Right atrium auricular region (tissue), 2 donors: ENCODE data around the gene AP2A1. TPM values are rescaled to one million over a fixed set of nuclear protein-coding genes. Genes with fewer than 3 reads are reported as not detected.

ENCODE experiments used
- DNase-seq: peaks from one replicate; pipeline ENCODE4 v3.0.0-alpha.2; 2019; ENCODE audit warnings: low spot score
- H3K27ac ChIP-seq, 2 donors: fragments of 200-600 bp; sonication (generic); 1 replicate in 1 of 2; 2 replicates in 1 of 2; pipeline ENCODE4 v1.5.1; 2016 to 2019
- H3K27me3 ChIP-seq, 2 donors: fragments of 200-600 bp; sonication (generic); one replicate each; pipeline versions ENCODE4 v1.5.1 to v1.6.0; 2017 to 2019
- H3K36me3 ChIP-seq: fragments of 200-600 bp; sonication (generic); one replicate; pipeline ENCODE4 v1.5.1; 2016
- H3K4me1 ChIP-seq, 2 donors: fragments of 200-600 bp; sonication (generic); one replicate each; pipeline versions ENCODE4 v1.5.1 to v1.6.0; 2017 to 2019
- H3K4me3 ChIP-seq, 2 donors: fragments of 200-600 bp; sonication (generic); 1 replicate in 1 of 2; 2 replicates in 1 of 2; pipeline ENCODE4 v1.5.1; 2017 to 2019; ENCODE audit warnings: mild to moderate bottlenecking in 1 of 2, moderate library complexity in 1 of 2
- H3K9me3 ChIP-seq, 2 donors: fragments of 200-600 bp; sonication (generic); one replicate each; pipeline ENCODE4 v1.5.1; 2019
- total RNA-seq, 2 donors: library from RNA; depleted of rRNA; stranded (reverse); fragments of >200 nt; gene quantifications; one replicate each; pipeline ENCODE4 v1.1.0, GENCODE V29; 2016
- TF ChIP-seq, protein P1 (sequence below), 2 donors: fragments of 200-600 bp; sonication (generic); IDR thresholded peaks; one replicate each; pipeline ENCODE4 v1.5.1; 2019; ENCODE audit warnings: antibody characterized with exemption in 2 of 2

AP2A1 gene
- total RNA-seq, 2 donors from 2014 or later = 72.5 to 97.3 TPM

DNA sequence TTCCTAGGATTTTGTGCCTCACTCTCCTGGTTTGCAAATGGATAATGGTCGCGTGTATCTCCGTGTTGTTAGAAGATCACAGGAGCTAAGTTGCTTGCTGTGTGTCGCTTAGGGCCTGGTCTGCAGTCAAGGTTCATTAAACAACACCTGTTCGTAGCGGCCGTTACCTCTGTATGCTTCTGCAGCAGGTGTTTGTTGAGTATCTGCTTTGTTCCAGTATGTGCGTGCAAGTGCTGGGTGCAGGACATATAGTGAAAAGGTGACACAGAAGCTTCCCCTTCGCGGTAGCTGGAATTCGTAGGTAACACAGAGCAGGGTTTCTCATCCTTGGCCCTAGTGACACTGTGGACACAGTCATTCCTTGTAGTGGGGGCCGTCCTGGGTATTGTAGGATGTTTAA is 56.7 kb downstream of the AP2A1 start:
- Histone ChIP-seq H3K9me3 (no peaks in the 10 kb centered on the region), H3K4me3 (no peak overlapping the region), H3K27me3 (no peaks in the 10 kb centered on the region), H3K27ac (no peak overlapping the region), H3K4me1 (peaks cover 0 to 33% of the 10 kb centered on the region in 2 donors), H3K36me3 (peaks cover 18% of the 10 kb centered on the region)
- DNase-seq = no peak
- TF ChIP-seq, protein P1, sequence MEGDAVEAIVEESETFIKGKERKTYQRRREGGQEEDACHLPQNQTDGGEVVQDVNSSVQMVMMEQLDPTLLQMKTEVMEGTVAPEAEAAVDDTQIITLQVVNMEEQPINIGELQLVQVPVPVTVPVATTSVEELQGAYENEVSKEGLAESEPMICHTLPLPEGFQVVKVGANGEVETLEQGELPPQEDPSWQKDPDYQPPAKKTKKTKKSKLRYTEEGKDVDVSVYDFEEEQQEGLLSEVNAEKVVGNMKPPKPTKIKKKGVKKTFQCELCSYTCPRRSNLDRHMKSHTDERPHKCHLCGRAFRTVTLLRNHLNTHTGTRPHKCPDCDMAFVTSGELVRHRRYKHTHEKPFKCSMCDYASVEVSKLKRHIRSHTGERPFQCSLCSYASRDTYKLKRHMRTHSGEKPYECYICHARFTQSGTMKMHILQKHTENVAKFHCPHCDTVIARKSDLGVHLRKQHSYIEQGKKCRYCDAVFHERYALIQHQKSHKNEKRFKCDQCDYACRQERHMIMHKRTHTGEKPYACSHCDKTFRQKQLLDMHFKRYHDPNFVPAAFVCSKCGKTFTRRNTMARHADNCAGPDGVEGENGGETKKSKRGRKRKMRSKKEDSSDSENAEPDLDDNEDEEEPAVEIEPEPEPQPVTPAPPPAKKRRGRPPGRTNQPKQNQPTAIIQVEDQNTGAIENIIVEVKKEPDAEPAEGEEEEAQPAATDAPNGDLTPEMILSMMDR (IDR thresholded peaks at IDR 0.05) = no peak

DNA sequence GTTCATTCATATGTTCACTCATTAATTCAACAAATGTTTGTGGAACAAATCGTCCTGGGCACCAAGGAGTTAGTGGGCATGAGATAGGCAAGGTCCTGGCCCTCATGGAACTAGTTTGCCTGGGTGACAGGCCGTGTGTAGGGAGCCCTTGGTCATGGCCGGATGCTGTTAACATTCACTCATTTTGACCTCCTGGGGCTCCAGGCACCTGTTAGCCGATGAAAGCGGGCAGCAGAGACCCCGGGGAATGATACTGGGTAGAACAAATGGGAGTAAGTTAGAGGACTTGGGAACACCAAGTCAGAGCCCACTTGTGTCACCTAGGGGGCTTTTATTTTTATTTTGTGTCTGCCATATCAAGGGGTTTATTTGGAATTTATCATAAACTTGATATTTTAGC is 57.9 kb downstream of the AP2A1 start:
- no peak for DNase-seq
- peaks cover 0 to 21% of the 10 kb centered on the region in 2 donors for H3K4me1 ChIP-seq
- H3K9me3 ChIP-seq = no peaks in the 10 kb centered on the region
- peaks cover 25% of the 10 kb centered on the region for H3K36me3 ChIP-seq
- no peak overlapping the region for H3K4me3 ChIP-seq
- H3K27ac ChIP-seq = no peak overlapping the region
- TF ChIP-seq, protein P1 (IDR thresholded peaks at IDR 0.05) = no peak
- no peaks in the 10 kb centered on the region for H3K27me3 ChIP-seq

DNA sequence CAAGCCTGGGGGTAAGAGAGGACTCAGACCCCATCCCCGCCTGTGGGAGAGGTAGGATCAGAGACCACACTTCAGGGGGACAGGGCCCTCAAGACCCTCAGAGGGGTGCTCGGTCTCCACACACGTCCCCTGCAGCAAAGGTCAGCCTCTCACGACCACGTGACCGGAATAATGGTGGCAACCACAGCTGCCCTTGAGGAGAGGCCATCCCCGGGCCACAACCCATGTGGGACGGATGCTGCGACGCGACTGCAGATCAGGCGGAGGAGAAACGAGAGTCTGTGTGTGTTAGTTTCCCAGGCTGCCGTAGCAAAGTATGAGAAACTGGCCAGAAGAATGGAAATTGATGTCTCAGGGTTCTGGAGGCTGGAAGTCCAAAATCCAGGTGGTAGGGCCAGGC is 60.2 kb downstream of the AP2A1 start:
- Histone ChIP-seq H3K4me3 (no peak overlapping the region), H3K27ac (no peak overlapping the region), H3K27me3 (no peaks in the 10 kb centered on the region), H3K9me3 (no peaks in the 10 kb centered on the region), H3K4me1 (peaks cover 0 to 6% of the 10 kb centered on the region in 2 donors), H3K36me3 (peaks cover 47% of the 10 kb centered on the region)
- TF ChIP-seq, protein P1 (IDR thresholded peaks at IDR 0.05) = no peak
- DNase-seq = no peak

DNA sequence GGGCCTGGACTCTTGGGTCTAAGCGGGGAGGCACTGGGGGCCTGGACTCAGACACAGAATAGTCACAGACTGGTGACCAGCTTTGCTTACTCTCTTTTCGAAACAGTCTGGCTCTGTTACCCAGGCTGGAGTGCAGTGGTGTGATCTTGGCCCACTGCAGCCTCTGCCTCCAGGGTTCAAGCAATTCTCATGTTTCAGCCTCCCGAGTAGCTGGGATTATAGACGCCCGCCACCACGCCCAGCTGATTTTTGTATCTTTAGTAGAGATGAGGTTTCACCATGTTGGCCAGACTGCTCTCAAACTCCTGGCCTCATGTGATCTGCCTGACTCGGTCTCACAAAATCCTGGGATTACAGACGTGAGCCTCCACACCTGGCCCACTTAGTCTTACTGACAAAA is 62.4 kb downstream of the AP2A1 start:
- DNase-seq = no peak
- H3K4me3 ChIP-seq = no peak overlapping the region
- no peaks in the 10 kb centered on the region for H3K27me3 ChIP-seq
- peaks cover 0 to 6% of the 10 kb centered on the region in 2 donors for H3K4me1 ChIP-seq
- H3K27ac ChIP-seq = no peak overlapping the region
- H3K36me3 ChIP-seq = peaks cover 54% of the 10 kb centered on the region
- TF ChIP-seq, protein P1 (IDR thresholded peaks at IDR 0.05) = no peak
- H3K9me3 ChIP-seq = no peaks in the 10 kb centered on the region

DNA sequence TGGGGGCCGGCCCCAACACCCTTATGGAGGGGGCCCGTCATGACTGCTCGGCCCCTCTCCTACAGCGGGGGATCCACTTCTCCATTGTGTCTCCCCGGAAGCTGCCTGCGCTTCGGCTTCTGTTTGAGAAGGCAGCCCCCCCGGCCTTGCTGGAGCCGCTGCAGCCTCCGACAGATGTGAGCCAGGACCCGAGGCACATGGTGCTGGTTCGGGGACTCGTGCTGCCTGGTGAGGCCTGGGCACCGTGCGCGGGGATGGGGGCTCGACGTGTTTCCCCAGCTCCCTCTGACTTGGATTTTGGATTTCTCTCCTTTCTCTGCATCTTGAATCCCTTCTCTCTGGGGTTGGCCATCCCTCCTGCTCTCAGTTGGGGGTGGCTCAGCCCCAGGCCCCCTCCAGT is 62.9 kb downstream of the AP2A1 start:
- Histone ChIP-seq H3K4me3 (no peak overlapping the region), H3K36me3 (peaks cover 57% of the 10 kb centered on the region), H3K27me3 (no peaks in the 10 kb centered on the region), H3K9me3 (no peaks in the 10 kb centered on the region), H3K4me1 (peaks cover 0 to 6% of the 10 kb centered on the region in 2 donors), H3K27ac (no peak overlapping the region)
- TF ChIP-seq, protein P1 (IDR thresholded peaks at IDR 0.05) = no peak
- no peak for DNase-seq

DNA sequence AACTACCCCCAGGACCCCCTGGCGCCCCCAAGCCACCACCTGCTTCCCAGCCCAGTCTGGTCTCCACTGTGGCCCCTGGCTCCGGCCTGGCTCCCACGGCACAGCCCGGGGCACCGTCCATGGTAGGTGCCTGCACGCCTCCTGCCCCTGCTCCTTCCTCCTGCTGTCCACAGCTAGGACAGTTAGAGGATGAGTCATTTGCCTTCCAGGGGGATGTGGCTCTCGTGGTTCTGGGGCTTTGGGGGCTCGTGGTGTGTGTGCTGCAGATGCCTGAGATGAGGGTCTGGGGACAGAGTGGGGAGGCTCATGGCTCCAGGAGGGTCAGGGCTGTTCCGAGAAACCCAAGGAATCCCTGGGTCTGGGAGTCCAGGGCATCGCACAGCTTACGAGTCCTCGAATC is 64.0 kb downstream of the AP2A1 start:
- Histone ChIP-seq H3K4me1 (peaks cover 0 to 3% of the 10 kb centered on the region in 2 donors), H3K27me3 (no peaks in the 10 kb centered on the region), H3K27ac (no peak overlapping the region), H3K9me3 (no peaks in the 10 kb centered on the region), H3K4me3 (no peak overlapping the region), H3K36me3 (peaks cover 67% of the 10 kb centered on the region)
- DNase-seq = no peak
- TF ChIP-seq, protein P1 (IDR thresholded peaks at IDR 0.05) = no peak
